ENCODE results near the gene KIF5A.
A peak's percentile ranks its signal among the peaks of the same experiment; 100 is the strongest.

Gene KIF5A

DNA sequence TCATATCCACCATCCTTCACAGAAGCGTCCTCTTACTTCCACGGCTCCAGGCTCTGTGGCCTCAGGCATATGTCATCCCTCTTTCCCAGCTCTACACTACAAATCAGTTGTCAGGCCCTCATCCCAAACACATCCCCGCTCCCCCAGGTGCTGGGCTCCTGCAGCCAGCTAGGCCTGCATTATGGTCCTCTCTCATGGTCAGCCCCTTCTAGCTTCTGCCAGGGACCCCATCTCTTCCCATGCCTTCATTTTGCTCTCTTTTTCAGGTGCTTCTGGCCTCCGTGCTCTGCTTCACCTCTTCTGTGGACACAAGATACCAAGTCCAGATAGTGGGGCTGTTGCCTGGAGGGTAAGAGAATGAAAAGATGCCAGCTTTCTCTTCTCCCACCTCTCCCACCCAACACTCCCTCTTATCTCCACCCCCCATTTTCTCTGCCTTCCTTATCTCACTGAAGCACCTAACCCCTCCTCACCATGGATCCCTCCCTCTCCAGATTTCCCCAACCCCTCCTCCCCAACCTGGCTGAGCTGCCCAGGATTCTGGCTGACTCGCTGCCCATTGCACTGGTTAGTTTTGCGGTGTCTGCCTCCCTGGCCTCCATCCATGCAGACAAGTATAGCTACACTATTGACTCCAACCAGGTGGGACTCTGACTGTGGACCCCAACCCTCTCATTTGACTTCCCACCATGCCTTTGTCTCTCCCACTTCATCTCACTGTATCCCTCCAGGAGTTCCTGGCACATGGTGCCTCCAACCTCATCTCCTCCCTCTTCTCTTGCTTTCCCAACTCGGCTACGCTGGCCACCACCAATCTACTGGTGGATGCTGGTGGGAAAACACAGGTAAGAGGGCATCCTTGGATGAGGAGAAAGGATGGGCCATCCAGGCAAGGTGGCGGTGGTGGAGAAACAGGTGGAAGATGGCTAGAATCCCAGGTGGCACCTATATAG is 72.7 kb downstream of the KIF5A start:
- no peak for DNase-seq

DNA sequence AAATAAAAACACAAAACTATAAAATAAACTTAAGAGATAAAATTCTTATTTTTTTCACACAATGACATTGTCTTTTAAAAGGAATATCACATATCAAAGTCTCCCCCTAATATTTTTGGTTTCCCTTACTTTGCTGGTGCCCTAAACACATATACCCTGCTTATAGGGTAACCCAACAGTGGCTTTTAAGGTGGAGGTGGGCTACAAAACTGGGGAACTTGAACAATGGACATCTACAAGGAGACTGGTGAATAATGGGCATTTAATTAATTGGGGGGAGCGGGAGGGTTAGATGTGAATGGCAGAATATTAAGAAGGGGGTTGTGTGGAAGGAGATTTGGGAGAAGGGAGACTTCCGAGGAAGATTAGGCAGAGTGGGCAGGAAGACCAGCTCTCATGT is 73.5 kb downstream of the KIF5A start:
- DNase-seq, result no peak

DNA sequence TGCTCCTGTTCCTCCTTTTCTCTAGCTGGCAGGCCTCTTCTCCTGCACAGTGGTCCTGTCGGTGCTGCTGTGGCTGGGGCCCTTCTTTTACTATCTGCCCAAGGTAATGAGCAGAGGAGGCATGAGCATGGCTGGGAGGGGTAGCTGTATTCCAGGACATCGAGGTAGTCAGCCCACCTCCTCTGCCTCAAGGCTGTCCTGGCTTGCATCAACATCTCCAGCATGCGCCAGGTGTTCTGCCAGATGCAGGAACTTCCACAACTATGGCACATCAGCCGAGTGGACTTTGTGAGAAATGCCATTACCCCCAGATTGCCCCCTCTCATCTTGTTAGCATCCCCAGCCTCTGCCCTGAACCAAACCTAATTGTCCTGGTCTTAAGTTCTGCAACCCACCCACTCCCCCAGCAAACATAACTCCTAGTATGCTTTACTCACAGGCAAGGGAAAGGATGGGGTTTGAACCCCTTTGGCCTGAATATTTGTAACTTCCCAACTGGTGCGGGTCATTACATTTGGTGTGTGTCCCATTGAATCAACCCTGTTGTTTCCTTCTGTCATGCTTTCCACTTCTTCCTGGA is 74.1 kb downstream of the KIF5A start:
- no peak for DNase-seq

DNA sequence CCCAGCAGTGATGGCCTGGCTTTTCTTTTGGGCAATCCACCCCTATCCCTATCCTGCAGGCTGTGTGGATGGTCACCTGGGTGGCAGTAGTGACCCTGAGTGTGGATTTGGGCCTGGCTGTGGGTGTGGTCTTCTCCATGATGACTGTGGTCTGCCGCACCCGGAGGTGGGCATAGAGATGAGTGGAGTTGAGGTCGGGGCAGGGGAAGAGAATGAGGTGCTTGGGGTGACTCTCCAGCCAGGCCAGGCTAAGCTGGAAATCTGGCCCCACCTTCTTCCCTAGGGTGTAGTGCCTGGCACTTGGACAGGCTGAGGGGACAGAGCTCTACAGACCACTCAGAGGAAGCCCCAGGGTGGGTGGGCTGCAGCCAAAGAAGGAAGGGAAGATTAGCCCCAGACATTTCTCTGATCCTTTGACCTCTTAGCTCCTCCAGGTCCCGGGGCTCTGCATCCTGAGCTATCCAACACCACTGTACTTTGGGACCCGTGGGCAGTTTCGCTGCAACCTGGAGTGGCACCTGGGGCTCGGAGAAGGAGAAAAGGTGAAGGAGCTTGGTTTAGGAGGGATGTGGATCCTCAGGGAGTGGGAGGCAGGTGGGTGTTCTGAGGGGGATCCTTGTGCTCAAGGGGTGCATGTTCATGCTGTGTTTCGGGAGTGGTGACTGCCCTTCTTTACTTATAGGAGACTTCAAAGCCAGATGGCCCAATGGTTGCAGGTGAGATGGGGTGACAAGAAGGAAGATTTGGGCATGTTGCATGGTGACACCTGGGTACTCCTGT is 74.8 kb downstream of the KIF5A start:
- no peak for DNase-seq

GRCh38 chr12:57625261-57626032 is 75.6 kb downstream of the KIF5A start:
- no peak for DNase-seq

GRCh38 chr12:57626111-57626920 is 76.5 kb downstream of the KIF5A start:
- no peak for DNase-seq

- DNase-seq, result no peak
Observed at GRCh38 chr12:57626921-57627445, 77.1 kb downstream of the KIF5A start.

DNA sequence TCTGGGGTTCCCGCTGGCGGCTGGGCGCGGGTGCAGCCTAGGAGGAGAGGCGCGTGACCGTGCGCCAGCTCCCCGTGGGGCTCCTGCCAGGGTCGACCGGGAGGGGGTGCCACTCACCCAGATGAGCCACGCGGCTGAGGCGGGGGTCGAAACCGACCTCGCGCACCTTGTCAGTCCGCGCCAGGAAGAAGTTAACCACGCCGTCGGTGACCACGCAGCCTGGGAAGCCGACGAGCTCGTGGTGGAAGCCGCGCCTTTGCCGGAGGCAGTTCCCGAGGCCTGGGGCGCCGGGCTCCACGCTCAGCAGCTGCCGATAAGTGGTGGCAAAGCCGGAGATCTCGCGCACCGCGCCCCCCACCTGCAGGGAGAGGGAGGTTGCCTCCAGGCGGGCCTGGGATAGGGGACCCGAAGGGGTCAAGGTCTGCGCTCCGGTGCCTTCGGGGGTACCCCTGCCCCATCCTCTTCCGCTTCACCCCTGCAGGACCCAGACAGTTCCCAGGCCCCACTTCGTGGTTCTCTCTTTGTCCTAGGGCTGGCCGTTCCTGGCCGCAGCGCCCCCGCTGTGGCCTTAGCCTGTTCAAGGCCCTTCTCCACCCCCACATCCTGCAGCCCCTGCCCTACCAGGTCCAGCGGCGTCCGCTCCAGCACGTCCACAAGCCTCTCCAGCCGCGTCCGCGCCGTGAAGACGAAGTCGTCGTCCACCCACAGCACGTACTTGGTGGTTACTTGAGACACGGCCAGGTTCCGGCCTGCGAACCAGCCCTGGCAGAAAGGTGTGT is 77.8 kb downstream of the KIF5A start:
- no peak for DNase-seq

- no peak for DNase-seq
Observed at GRCh38 chr12:57628280-57629191, 78.7 kb downstream of the KIF5A start.

GRCh38 chr12:57629897-57630471 is 80.1 kb downstream of the KIF5A start:
- DNase-seq, result no peak

GRCh38 chr12:57630891-57631433 is 81.1 kb downstream of the KIF5A start:
- no peak for DNase-seq

GRCh38 chr12:57631566-57632072 is 81.8 kb downstream of the KIF5A start:
- no peak for DNase-seq

DNA sequence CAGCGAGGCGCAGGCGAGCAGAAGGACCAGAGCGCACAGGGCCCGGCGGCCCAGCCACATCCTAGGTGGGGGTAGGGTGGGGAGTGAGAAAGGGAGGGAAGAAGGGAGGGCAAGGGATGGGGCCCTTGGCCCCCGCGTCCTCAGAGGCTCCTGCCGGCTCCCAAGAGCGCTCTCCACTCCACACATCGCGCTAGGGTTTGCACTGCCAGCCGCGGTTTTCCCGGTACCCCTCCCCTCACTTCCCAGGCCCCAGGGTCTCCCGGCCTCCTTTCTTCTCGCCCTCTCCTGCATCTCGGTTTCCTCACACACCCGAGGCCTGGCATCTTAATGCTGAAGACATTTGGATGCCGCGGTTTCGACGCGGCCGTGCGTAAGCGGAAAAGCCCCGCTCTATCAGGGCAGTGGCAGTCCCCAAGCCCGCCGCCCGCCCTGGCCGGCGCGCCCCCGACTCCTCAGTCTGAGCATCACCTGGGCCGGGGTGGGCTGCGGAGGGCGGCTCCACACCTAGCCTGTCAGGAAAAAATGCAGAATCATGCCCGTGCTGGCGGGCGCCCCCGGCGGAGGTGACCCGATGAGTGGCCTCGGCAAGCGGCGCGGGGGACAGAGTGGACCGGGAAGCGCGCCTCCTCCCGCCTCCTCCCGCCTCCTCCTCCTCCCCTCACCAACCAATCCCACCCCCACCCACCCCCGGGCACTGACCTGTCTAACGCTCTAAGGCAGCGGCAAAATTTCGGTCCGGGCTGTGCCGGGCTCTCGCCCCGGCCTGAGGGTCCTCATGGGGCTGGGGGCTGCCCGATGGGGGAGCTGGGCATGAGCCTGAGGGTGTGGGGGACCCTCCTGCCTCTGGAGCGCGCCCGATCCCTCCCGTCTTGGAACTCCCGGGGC is 82.5 kb downstream of the KIF5A start:
- DNase-seq, result peak; percentile 36

GRCh38 chr12:57632958-57633840 is 83.4 kb downstream of the KIF5A start, which contains the start of gene B4GALNT1:
Gene B4GALNT1, minus strand, starts transcription at chr12:57633201. Its CDS starts 1,069 bp downstream, at chr12:57632132.
- peak; percentile 81 for DNase-seq

All from NCI-H2171 treated with DMSO at 0.1 percent for 48 hours (cell line).